Activated gamma-delta T cell (primary cell): ENCODE data around the gene OR52N2.

ENCODE experiments used
- DNase-seq: peaks from one replicate; lab custom pipeline; 2025; lab: John Stamatoyannopoulos, UW
- total RNA-seq, 2 donors: gene quantifications; one replicate each; lab custom pipeline; 2026; lab: John Stamatoyannopoulos, UW

The OR52N2 gene
- 0 reads per million in 2 donors for total RNA-seq

- no peak for DNase-seq
Measured at GRCh38 chr11:5808500-5809121, at the start of gene OR52N2. Gene OR52N2 (plus strand): TSS chr11:5808924. CDS start chr11:5820336, 11,412 bp downstream.

DNA sequence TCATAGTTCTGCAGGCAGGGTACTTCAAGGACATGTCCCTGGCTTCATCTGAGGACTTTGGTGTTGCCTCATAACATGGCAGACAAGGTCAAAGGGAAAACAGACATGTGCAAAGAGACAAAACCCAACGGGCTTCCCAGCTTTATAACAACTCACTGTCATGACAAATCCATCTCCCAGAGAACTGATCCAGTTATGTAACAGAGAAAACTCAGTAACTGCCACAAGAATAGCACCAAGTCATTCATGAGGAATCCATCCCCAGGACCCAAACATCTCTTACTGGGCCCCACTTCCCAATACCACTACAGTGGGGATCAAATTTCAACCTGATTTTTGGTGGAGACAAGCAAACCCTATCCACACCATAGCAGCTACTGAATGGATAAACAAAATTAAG lies 41.7 kb upstream of the OR52N2 start:
- DNase-seq, result no peak

DNA sequence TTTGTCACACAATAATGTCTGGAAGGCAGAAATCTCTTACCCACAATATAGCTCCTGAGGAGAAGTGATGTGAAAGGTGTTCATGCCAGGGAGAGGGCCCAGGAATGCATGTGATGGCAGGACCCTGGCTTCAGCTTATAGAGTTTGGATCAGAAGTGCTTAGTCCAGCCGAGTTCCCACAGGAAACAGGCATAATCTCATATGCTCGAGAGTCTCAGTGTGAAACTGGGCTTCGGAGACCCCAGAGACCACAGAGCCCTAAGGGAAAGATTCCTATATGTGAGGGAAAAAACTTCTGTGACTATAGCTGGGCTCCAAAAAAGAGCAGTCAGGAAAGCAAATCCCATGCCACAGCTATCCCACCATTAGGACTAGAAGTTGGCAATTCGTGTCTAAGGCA lies 25.5 kb upstream of the OR52N2 start, which contains the start of gene OR52N5:
Gene OR52N5 (minus strand): TSS at position 101 of the 400 bp plus-strand sequence. CDS start 4,721 bp downstream, outside the sequence.
- DNase-seq, result no peak

- no peak for DNase-seq
Measured at GRCh38 chr11:5791165-5791564, 17.6 kb upstream of the OR52N2 start, which contains the start of gene OR52N1. Gene OR52N1 (minus strand): TSS chr11:5791265. CDS start chr11:5788816, 2,449 bp downstream.

DNA sequence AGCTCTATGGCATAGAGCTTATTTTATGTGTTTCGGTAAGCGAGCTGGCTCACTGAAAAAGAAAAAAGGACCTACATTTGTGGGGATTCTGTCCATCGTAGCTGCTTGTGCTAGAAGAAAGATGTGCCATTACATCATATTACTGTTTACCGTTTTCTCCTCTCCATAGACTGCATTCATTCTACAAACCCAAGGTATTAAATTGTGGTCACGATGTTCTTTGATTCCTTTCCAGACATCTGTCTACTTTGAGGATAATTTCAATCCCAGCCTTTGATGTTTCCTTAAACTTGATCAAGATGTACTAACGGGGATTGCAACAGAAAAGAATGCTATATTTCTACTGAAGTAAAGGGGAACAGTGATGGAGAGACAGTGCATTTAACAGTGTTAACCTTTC lies 12.2 kb upstream of the OR52N2 start:
- DNase-seq, result no peak

GRCh38 chr11:5803982-5804381 lies 4.7 kb upstream of the OR52N2 start:
- DNase-seq, result no peak

- DNase-seq, result no peak
Measured at GRCh38 chr11:5807580-5807979, 1.1 kb upstream of the OR52N2 start.

DNA sequence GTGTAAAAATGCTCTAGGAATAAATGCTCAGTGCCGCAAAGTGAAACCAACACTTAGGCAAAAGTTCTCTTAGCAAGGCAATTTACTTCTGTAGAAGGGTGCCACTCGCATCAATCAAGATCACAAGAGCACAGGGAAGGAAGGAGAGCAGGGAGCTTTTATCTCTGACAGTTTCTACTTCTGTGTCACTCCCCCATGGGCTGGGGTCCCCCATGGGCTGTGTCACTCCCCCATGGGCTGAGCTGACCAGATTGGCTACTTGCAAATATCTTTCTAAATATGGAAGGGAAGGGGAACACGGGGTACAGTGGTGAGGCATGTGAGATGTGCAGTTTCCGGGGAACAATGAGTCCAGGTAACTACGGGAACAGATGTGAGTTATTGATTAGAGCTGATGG lies 397 bp downstream of the OR52N2 start:
- no peak for DNase-seq

- DNase-seq, result no peak
Measured at GRCh38 chr11:5809905-5810795, 1.4 kb downstream of the OR52N2 start.

DNA sequence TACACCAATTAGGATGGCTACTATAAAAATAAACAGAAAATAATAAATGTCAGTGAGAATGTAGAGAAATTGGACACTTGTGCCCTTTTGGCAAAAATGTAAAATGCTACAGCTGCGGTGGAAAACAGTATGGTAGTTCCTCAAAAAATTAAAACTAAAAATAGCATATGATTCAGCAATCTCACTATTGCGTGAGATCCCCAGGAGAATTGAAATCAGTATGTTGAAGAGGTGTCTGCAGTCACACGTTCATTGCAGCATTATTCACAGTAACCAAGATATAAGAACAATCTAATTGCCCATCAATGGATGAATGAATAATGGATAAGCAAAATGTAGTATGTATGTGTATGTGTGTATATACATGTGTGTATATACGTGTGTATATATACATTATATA lies 6.8 kb downstream of the OR52N2 start:
- no peak for DNase-seq

- no peak for DNase-seq
Measured at GRCh38 chr11:5818245-5818886, 9.6 kb downstream of the OR52N2 start.

GRCh38 chr11:5831196-5831829 lies 22.6 kb downstream of the OR52N2 start:
- no peak for DNase-seq

DNA sequence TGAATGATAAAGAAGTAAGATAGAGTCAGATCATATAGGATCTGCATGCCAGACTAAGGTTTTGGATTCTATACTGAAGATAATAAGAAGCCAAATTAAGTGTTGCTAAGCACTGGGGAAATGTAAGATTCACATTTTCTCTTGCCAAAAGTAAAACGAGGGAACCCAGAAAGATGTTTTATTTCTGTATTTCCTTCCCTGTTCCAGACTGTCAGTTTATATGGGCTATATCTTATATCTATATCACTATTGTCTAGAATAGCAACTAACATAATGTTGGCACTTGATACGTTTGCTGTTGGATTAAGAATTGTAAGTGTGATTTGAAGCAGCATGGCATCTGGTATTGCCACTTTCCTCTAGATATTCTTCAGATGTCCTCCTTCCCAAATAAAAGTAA lies 24.7 kb downstream of the OR52N2 start:
- no peak for DNase-seq

DNA sequence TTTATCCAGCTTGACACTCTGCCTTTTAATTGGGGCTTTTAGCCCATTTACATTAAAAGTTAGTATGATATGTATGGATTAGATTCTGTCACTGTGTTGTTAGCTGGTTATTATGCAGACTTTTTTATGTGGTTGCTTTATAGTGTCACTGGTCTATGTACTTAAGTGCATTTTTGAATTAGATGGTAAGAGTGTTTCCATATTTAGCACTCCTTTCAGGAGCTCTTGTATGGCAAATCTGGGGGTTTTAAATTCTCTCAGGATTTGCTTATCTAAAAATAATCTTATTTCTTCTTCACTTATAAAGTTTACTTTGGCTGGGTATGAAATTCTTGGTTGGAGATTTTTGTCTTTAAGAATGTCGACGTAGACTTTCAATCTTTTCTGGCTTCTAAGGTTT lies 29.0 kb downstream of the OR52N2 start:
- DNase-seq, result no peak

- no peak for DNase-seq
Measured at GRCh38 chr11:5841797-5842196, 33.1 kb downstream of the OR52N2 start, which contains the start of gene OR52E6. Gene OR52E6 (minus strand): TSS chr11:5841897. CDS start chr11:5841897, 0 bp downstream.

- no peak for DNase-seq
Measured at GRCh38 chr11:5846701-5847100, 38.0 kb downstream of the OR52N2 start.

DNA sequence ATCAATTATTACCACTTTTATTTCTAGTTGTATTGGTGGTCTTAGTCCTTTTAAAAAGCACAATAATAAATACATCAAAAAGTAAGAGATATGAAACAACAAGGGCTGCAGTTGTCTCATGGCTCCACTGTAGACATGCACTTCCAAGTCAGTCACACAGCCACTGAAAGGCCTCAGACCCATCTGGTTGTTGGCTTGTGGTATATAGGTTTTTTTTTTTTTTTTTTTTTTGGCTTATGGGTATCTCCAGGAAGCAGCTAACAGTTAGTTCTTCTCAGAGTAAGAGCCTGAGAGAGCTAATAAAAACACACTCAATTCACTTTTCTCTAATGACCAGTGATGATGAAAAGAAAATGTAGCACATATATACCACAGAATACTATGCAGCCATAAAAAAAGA lies 39.0 kb downstream of the OR52N2 start:
- DNase-seq, result no peak

GRCh38 chr11:5851002-5851401 lies 42.3 kb downstream of the OR52N2 start:
- DNase-seq, result no peak

DNA sequence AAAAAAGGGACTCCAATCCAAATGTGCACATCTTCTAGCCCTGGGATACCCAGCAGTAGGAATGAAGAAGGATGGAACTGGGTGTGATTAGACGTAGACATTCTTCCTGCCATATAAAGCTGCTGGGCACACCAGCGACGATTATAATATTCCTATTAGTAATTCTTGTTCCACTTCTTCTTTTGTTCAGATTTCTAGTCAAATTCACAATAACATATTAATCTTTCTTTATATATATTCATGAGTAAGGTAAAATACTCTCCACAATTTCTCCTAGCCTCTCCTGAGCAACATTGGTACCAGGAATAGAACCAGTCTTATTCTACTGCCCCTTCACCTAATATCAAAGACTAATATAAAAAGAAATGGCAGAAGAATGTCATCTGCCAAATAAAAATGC lies 48.9 kb downstream of the OR52N2 start, which contains the start of gene OR52E8:
Gene OR52E8 (minus strand): TSS at position 101 of the 400 bp plus-strand sequence. CDS start 0 bp downstream, at position 101.
- DNase-seq, result no peak

DNA sequence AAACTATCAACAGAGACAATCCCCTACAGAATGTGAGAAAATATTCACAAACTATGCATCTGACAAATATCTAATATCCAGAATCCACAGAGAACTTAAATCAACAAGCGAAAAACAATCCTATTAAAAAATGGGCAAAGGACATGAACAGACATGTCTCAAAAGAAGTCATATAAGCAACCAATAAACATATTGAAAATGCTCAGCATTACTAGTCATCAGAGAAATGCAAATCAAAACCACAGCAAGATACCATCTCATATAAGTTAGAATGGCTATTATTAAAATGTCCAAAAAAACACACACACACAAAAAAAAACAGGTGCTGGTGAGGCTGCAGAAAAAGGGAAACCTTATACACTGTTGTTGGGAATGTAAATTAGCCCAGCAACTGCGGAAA lies 57.1 kb downstream of the OR52N2 start:
- DNase-seq, result no peak
